Measurements from ENCODE around the gene RAB40C.

- no peak for TF ChIP-seq HDAC2 (IDR thresholded peaks at IDR 0.05)
- TF ChIP-seq TAF1 (IDR thresholded peaks at IDR 0.05; ENCODE audit: borderline replicate concordance, low read depth, low read length) = no peak
- TF ChIP-seq, protein P1, sequence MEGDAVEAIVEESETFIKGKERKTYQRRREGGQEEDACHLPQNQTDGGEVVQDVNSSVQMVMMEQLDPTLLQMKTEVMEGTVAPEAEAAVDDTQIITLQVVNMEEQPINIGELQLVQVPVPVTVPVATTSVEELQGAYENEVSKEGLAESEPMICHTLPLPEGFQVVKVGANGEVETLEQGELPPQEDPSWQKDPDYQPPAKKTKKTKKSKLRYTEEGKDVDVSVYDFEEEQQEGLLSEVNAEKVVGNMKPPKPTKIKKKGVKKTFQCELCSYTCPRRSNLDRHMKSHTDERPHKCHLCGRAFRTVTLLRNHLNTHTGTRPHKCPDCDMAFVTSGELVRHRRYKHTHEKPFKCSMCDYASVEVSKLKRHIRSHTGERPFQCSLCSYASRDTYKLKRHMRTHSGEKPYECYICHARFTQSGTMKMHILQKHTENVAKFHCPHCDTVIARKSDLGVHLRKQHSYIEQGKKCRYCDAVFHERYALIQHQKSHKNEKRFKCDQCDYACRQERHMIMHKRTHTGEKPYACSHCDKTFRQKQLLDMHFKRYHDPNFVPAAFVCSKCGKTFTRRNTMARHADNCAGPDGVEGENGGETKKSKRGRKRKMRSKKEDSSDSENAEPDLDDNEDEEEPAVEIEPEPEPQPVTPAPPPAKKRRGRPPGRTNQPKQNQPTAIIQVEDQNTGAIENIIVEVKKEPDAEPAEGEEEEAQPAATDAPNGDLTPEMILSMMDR (IDR thresholded peaks at IDR 0.05 in 2 of 3, conservative IDR thresholded peaks at IDR 0.05 in 1 of 3; ENCODE audit: control insufficient read depth in 2 of 3, extremely low read depth in 1 of 3, insufficient read depth in 1 of 3, low read depth in 3 of 3, low read length in 3 of 3) = no peak
- TF ChIP-seq CREB1 (IDR thresholded peaks at IDR 0.05; ENCODE audit: low read depth) = no peak
- TF ChIP-seq RCOR1 (conservative IDR thresholded peaks at IDR 0.05; ENCODE audit: low read depth, low read length) = no peak
- no peak for TF ChIP-seq ZSCAN29 (IDR thresholded peaks at IDR 0.05)
- no peak for TF ChIP-seq EP300 (IDR thresholded peaks at IDR 0.05; ENCODE audit: borderline replicate concordance in 1 of 2, control insufficient read depth in 1 of 2, low read depth in 2 of 2, low read length in 2 of 2)
- no peak for TF ChIP-seq MAX (IDR thresholded peaks at IDR 0.05; ENCODE audit: low read depth, low read length)
- TF ChIP-seq RAD21 (IDR thresholded peaks at IDR 0.05; ENCODE audit: insufficient read depth, low read depth, low read length) = no peak
- TF ChIP-seq NFYB (IDR thresholded peaks at IDR 0.05; ENCODE audit: insufficient read depth, low read depth, low read length) = no peak
- no peak for TF ChIP-seq NR2F1 (conservative IDR thresholded peaks at IDR 0.05)
- TF ChIP-seq, protein P2, sequence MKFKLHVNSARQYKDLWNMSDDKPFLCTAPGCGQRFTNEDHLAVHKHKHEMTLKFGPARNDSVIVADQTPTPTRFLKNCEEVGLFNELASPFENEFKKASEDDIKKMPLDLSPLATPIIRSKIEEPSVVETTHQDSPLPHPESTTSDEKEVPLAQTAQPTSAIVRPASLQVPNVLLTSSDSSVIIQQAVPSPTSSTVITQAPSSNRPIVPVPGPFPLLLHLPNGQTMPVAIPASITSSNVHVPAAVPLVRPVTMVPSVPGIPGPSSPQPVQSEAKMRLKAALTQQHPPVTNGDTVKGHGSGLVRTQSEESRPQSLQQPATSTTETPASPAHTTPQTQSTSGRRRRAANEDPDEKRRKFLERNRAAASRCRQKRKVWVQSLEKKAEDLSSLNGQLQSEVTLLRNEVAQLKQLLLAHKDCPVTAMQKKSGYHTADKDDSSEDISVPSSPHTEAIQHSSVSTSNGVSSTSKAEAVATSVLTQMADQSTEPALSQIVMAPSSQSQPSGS (IDR thresholded peaks at IDR 0.05; ENCODE audit: low read length) = no peak
These were observed 30.9 kb upstream of the RAB40C start for GRCh38 chr16:559021-559380.
